GM19397 (cell line): ENCODE data around the gene MRPL28.
"Not testable (repeated sequence)": the region's sequence is repeated elsewhere in the genome, so short reads cannot be mapped to it uniquely, and the experiment has no call there.

Experiments
- ATAC-seq: cut with Tn5 transposase; IDR thresholded peaks from one replicate; pipeline ENCODE4 v1.9.1; 2021; ENCODE audit warnings: mild to moderate bottlenecking, moderate library complexity; ENCODE audit not compliant: unreplicated experiment

The MRPL28 gene

DNA sequence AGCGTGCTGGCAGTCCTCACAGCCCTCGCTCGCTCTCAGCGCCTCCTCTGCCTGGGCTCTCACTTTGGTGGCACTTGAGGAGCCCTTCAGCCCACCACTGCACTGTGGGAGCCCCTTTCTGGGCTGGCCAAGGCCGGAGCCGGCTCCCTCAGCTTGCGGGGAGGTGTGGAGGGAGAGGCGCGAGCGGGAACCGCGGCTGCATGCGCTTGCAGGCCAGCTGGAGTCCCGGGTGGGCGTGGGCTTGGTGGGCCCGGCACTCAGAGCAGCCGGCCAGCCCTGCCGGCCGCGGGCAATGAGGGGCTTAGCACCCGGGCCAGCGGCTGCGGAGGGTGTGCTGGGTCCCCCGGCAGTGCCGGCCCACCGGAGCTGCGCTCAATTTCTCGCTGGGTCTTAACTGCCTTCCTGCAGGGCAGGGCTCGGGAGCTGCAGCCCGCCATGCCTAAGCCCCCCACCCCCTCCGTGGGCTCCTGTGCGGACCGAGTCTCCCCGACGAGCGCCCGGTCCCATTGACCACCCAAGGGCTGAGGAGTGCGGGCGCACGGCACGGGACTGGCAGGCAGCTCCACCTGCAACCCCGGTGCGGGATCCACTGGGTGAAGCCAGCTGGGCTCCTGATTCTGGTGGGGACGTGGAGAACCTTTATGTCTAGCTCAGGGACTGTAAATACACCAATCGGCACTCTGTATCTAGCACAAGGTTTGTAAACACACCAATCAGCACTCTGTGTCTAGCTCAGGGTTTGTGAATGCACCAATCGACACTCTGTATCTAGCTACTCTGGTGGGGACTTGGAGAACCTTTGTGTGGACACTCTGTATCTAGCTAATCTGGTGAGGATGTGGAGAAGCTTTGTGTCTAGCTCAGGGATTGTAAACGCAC lies 29.0 kb downstream of the MRPL28 start:
- ATAC-seq = not testable (repeated sequence)

- no peak for ATAC-seq
These were observed 29.8 kb downstream of the MRPL28 start for GRCh38 chr16:340370-341091.

DNA sequence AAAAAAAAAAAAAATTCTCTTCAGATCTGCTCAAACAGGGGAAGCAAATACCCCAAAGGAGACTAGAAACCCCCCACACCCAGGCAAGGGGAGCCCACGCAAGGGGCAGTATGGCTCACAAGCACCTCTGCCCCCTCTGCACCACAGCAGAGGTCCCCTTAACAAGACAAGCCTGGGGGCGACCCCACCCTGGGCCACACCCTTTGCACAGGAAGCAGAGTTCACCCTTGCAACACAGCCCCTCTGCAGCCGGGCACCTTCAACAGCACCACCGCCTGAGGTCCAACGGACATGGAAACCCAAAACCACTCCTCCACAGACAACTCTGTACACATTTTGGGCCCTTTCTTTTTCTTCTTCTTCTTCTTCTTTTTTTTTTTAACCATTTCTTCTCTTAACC lies 30.7 kb downstream of the MRPL28 start:
- no peak for ATAC-seq

- no peak for ATAC-seq
These were observed 32.3 kb downstream of the MRPL28 start for GRCh38 chr16:337975-338575.

DNA sequence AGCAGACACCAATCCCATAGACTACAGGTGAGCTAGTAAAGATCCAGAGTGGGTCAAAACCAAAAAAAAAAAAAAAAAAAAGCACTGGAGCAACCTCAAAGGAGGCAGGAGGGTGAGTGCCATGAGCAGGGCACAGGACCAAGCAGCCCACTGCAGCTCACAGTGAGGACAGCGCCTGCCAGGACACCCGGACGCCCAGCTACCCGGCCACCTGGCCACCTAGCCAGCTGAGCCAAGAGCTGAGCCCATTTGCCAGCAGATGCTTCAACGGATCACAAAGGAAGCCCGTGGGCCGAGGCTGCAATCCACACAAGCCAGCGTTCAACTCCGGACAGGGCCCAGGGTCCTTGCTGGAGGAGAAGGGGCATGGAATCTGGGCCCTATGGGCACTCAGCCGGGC lies 32.9 kb downstream of the MRPL28 start:
- ATAC-seq = no peak

DNA sequence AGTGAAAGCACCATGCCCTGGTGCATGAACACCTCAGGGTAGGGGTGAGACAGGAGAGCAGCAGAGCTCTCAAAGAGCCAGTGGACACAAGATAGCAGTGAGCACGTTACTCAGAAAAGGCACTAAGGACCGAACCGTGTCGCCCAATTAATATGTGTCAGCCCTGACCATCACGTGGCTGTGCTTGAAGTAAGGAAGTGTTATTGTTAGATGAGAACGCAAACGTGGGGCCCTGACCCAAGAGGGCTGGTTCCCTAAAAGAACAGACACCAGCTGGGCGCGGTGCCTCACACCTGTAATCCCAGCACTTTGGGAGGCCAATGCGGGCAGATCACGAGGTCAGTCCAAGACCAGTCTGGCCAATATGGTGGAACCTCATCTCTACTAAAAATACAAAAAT lies 34.1 kb downstream of the MRPL28 start:
- ATAC-seq = no peak

GRCh38 chr16:334861-335632 lies 35.3 kb downstream of the MRPL28 start:
- not testable (repeated sequence) for ATAC-seq

GRCh38 chr16:334164-334832 lies 36.0 kb downstream of the MRPL28 start:
- ATAC-seq = not testable (repeated sequence)

GRCh38 chr16:333406-334094 lies 36.8 kb downstream of the MRPL28 start:
- no peak for ATAC-seq

- not testable (repeated sequence) for ATAC-seq
These were observed 39.0 kb downstream of the MRPL28 start for GRCh38 chr16:331181-331814.

DNA sequence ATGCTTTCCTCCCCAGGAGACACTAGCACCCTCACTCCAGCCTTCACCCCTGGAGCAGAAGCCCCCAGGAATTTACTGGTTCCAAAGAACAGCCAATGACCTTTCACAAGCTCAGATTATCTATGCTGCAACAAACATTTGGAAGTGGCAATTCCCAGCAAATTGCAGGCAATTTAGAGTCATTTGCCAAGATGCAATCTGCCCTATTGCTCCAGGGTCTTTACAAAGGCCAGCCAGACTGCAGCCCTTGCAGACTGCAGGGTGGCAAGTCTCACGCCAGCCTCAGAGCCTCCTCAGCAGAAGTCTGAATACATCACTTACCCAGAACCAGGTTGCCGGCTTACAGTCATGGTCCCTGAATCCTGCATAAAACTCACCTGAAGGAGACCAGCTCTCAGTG lies 39.6 kb downstream of the MRPL28 start:
- ATAC-seq = no peak

GRCh38 chr16:325375-326145 lies 44.8 kb downstream of the MRPL28 start:
- no peak for ATAC-seq

- ATAC-seq = peak; percentile 57
These were observed 45.6 kb downstream of the MRPL28 start for GRCh38 chr16:324451-325334.

GRCh38 chr16:324201-324450 lies 46.2 kb downstream of the MRPL28 start:
- no peak for ATAC-seq

DNA sequence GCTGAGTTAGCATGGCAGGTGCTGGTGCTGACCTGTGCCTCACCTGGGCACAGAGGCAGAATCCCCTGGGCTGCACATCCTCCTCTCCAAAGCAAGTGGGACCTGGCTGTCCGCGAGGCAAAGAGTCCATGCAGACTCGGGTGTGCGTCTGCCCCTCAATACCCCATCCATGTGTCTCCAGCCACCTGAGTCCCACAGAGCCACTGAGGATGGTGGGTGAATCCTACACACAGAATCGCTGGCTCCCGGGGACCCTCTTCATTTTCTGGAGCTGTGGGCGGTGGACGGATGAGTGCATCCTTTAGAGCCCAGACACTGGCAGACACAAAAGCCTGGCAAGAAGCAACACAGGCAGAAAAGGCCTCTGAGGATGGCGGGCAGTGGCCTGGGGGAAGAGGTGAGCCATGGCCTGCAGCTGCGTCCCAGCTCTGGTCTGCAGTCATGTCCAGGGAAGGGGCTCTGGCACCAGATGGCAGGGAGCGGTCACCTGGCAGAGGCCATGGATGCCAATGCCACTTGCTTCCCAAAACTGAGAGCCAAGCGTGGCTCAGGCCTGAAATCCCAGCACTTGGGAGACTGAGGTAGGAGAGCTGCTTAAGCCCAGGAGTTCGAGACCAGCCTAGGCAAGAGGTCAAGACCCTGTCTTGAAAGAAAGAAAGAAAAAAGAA lies 47.7 kb downstream of the MRPL28 start:
- no peak for ATAC-seq

- ATAC-seq = no peak
These were observed 48.8 kb downstream of the MRPL28 start for GRCh38 chr16:321532-321931.

GRCh38 chr16:320206-320605 lies 50.1 kb downstream of the MRPL28 start:
- ATAC-seq = no peak
